HepG2 (cell line): ENCODE measurements around the gene KCTD1. TPM values are rescaled to one million over a fixed set of nuclear protein-coding genes. Genes with fewer than 3 reads are reported as not detected.

ENCODE experiments used
- ATAC-seq: fragments of 200-7000 bp; cut with Tn5 transposase; 3 replicates; pipeline ENCODE4 v1.9.1; 2020; ENCODE audit warnings: mild to moderate bottlenecking, moderate library complexity
- BruUV-seq: library from RNA; stranded (reverse); fragments of 400-500 nt; replicated peaks from 2 replicates; lab custom pipeline; 2021; lab: Mats Ljungman, UMichigan
- CTCF ChIA-PET: fragments of 300-600 bp; formaldehyde crosslinking; extraction: SDS; loops from one replicate; lab custom pipeline; 2021; ENCODE audit warnings: low total read pairs, inconsistent platforms, low intra/inter-chr PET ratio; lab: Yijun Ruan, JAX
- POLR2A ChIA-PET: fragments of 350-600 bp; sonication (Branson Sonifier 250); formaldehyde crosslinking; loops from one replicate; lab custom pipeline; 2020; ENCODE audit warnings: antibody characterized with exemption, inconsistent platforms; lab: Yijun Ruan, JAX
- DNase-seq: peaks from one replicate; pipeline ENCODE4 v3.0.0-alpha.2; 2015; ENCODE audit warnings: low spot score
- FAIRE-seq: peaks from 3 replicates; lab custom pipeline; 2011; peaks lifted over from hg19 to GRCh38; lab: Jason Lieb, UNC
- H2AFZ ChIP-seq: one replicate; pipeline ENCODE4 v1.6.1; 2011; ENCODE audit warnings: low read length, inconsistent platforms
- H3K27ac ChIP-seq: fragments of 300-600 bp; 3 replicates; pipeline ENCODE4 v1.8.0; 2011; ENCODE audit warnings: mixed run types, mild to moderate bottlenecking, mixed read lengths, low read length, inconsistent platforms; ENCODE audit not compliant: insufficient read depth; ENCODE audit errors: extremely low read length
- H3K27me3 ChIP-seq, 2 experiments: fragments of 200-600 bp in 1 of 2; 2 replicates in 1 of 2; 3 replicates in 1 of 2; pipeline versions ENCODE4 v1.6.0 to v1.8.0; 2011; ENCODE audit warnings: low read length in 2 of 2, mild to moderate bottlenecking in 2 of 2, moderate library complexity in 2 of 2, inconsistent platforms in 1 of 2; ENCODE audit not compliant: insufficient read depth in 2 of 2, control insufficient read depth in 1 of 2
- H3K36me3 ChIP-seq, 2 experiments: fragments of 200-600 bp in 1 of 2; replicated peaks in 1 of 2; 2 replicates in 1 of 2; 3 replicates in 1 of 2; pipeline versions ENCODE4 v1.5.1 to v1.8.0; 2011; ENCODE audit warnings: low read length in 2 of 2, inconsistent platforms in 1 of 2; ENCODE audit not compliant: insufficient read depth in 2 of 2, control insufficient read depth in 1 of 2
- H3K4me1 ChIP-seq: 2 replicates; pipeline ENCODE4 v1.5.1; 2012; ENCODE audit warnings: low read length, inconsistent platforms; ENCODE audit not compliant: insufficient read depth
- H3K4me2 ChIP-seq: 2 replicates; pipeline ENCODE4 v1.6.0; 2011; ENCODE audit warnings: low read depth, low read length, inconsistent platforms
- H3K4me3 ChIP-seq, 3 experiments: fragments of 200-600 bp in 1 of 3; sonication (generic), shearing (Covaris generic) in 1 of 3; replicated peaks in 1 of 3; 2 replicates each; pipeline ENCODE4 v1.5.1; 2011 to 2016; ENCODE audit warnings: low read length in 3 of 3, inconsistent platforms in 2 of 3, low read depth in 2 of 3, mild to moderate bottlenecking in 2 of 3, control low read depth in 1 of 3, mixed read lengths in 1 of 3; ENCODE audit not compliant: insufficient read depth in 1 of 3
- H3K79me2 ChIP-seq: one replicate; pipeline ENCODE4 v1.6.1; 2011; ENCODE audit warnings: low read length, inconsistent platforms; ENCODE audit not compliant: insufficient read depth
- H3K9ac ChIP-seq: 2 replicates; pipeline ENCODE4 v1.6.0; 2011; ENCODE audit warnings: mild to moderate bottlenecking, low read depth, low read length, inconsistent platforms; ENCODE audit not compliant: insufficient read depth
- H3K9me3 ChIP-seq: 2 replicates; pipeline ENCODE4 v1.5.1; 2012; ENCODE audit warnings: mild to moderate bottlenecking, low read length
- H4K20me1 ChIP-seq: 2 replicates; pipeline ENCODE4 v1.6.0; 2011; ENCODE audit warnings: inconsistent platforms, mild to moderate bottlenecking, low read length, moderate library complexity; ENCODE audit not compliant: insufficient read depth
- AKAP8 ChIP-seq: sonication (generic); formaldehyde crosslinking; IDR thresholded peaks from 2 replicates; pipeline ENCODE4 v1.5.1; 2020; ENCODE audit warnings: mild to moderate bottlenecking, missing genetic modification reagents
- ATAD3A ChIP-seq: sonication (generic); formaldehyde crosslinking; IDR thresholded peaks from 2 replicates; pipeline ENCODE4 v1.4.0; 2020; ENCODE audit warnings: missing genetic modification reagents
- ATM ChIP-seq: fragments of 450-650 bp; IDR thresholded peaks from 2 replicates; pipeline ENCODE4 v1.7.1; 2017; ENCODE audit warnings: mild to moderate bottlenecking, borderline replicate concordance
- RELA ChIP-seq: sonication (generic); formaldehyde crosslinking; IDR thresholded peaks from 2 replicates; pipeline ENCODE4 v1.4.0; 2020; ENCODE audit warnings: missing genetic modification reagents
- SCMH1 ChIP-seq: sonication (generic); formaldehyde crosslinking; IDR thresholded peaks from 2 replicates; pipeline ENCODE4 v1.9.0; 2021; ENCODE audit warnings: missing genetic modification reagents, mild to moderate bottlenecking, borderline replicate concordance
- SNRNP70 ChIP-seq: fragments of 200-400 bp; formaldehyde crosslinking; IDR thresholded peaks from 2 replicates; pipeline ENCODE4 v1.6.1; 2017; ENCODE audit warnings: mild to moderate bottlenecking, low read depth, low read length, moderate library complexity
- ZMYM2 ChIP-seq: sonication (generic); formaldehyde crosslinking; IDR thresholded peaks from 2 replicates; pipeline ENCODE4 v1.8.0; 2022; ENCODE audit warnings: mild to moderate bottlenecking, missing genetic modification reagents
- ZNF329 ChIP-seq: sonication (generic); formaldehyde crosslinking; IDR thresholded peaks from 2 replicates; pipeline ENCODE4 v1.9.0; 2021; ENCODE audit warnings: low read depth, mild to moderate bottlenecking, missing genetic modification reagents
- ZNF337 ChIP-seq: sonication (generic); formaldehyde crosslinking; IDR thresholded peaks from 2 replicates; pipeline ENCODE4 v1.5.1; 2020; ENCODE audit warnings: missing genetic modification reagents, low read depth, mild to moderate bottlenecking, borderline replicate concordance
- ZNF777 ChIP-seq: sonication (generic); formaldehyde crosslinking; IDR thresholded peaks from 2 replicates; pipeline ENCODE4 v1.4.0; 2020; ENCODE audit warnings: missing genetic modification reagents
- WGBS: methylation state at CpG from one replicate; pipeline ENCODE4 v1.1.6; 2017; ENCODE audit warnings: low lambda C conversion rate; 5-methylcytosine and 5-hydroxymethylcytosine counted together
- in situ Hi-C: cut with HindIII; loops from 2 replicates; pipeline ENCODE4 v1.10.0; 2017; ENCODE audit warnings: low pct_unique_long_range_greater_than_20kb; ENCODE audit not compliant: extremely low pct_ligation_motif_present
- intact Hi-C: fragments of 100-400 bp; cut with micrococcal nuclease; formaldehyde crosslinking; loops from one replicate; pipeline ENCODE4 v1.10.0; 2022; ENCODE audit not compliant: unreplicated experiment
- polyA plus RNA-seq, 8 experiments: library from polyadenylated mRNA; depleted of rRNA in 3 of 8; stranded (reverse) in 7 of 8; unstranded in 1 of 8; fragments of >200 nt; fragmentation: Illumina TruSeq in 4 of 8; extraction: Trizol in 4 of 8; gene quantifications; 2 replicates each; pipeline versions ENCODE4 v1.2.1 to v1.2.3, GENCODE V29; 2011 to 2016; ENCODE audit warnings: low read depth in 4 of 8, missing spikeins in 1 of 8, mixed read lengths in 1 of 8; ENCODE audit not compliant: insufficient read depth in 1 of 8
- total RNA-seq, 5 experiments: library from RNA; depleted of rRNA; stranded (reverse); fragments of >200 nt; fragmentation: Illumina TruSeq; extraction: Trizol; gene quantifications; 2 replicates each; pipeline ENCODE4 v1.2.3, GENCODE V29; 2016; ENCODE audit warnings: low read depth in 1 of 5
- TF ChIP-seq, protein P1 (sequence below): IDR thresholded peaks from 2 replicates; pipeline ENCODE4 v1.6.1; 2016; ENCODE audit warnings: low read depth, missing genetic modification reagents, missing compliant biosample characterization
- TF ChIP-seq, protein P2 (sequence below): sonication (generic); formaldehyde crosslinking; IDR thresholded peaks from 2 replicates; pipeline ENCODE4 v1.4.0; 2020; ENCODE audit warnings: mild to moderate bottlenecking, missing genetic modification reagents, borderline replicate concordance
- TF ChIP-seq, protein P3 (sequence below): sonication (generic); formaldehyde crosslinking; IDR thresholded peaks from 2 replicates; pipeline ENCODE4 v1.4.0; 2020; ENCODE audit warnings: mild to moderate bottlenecking, low read depth, missing genetic modification reagents
- TF ChIP-seq, protein P4 (sequence below): sonication (generic); formaldehyde crosslinking; IDR thresholded peaks from 2 replicates; pipeline ENCODE4 v1.8.1; 2023; ENCODE audit warnings: missing genetic modification reagents, inconsistent platforms, borderline replicate concordance

The KCTD1 gene
- total and polyA plus RNA-seq, 2 of the 13 experiments (the other 11 are each of a cell fraction or from before 2014, with no cell fraction given), result 2.7 to 6.8 TPM

DNA sequence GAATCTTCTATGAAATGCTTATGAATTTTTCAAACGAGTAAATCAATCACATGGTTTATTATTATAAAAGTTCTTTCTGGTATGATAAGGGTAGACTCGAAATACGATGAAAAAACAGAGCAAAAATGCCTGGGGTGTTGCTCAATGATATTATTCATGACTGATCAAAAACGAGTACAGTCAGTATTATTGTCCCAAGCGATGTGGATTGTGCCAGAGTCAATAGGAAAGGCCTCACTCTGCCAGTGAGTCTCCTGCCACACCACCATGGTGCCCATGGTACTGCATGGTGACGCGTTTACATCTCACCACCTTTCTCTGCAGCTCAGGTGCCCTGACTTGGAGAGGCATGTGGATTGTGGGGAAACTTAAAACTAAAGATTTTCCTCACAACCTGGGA lies 58.5 kb downstream of the KCTD1 start:
- Histone ChIP-seq H2AFZ (no peak overlapping the region), H3K4me2 (peak overlapping the region; percentile 48; the same call in 1 of the 2 replicates), H3K9me3 (no peaks in the 10 kb centered on the region), H3K27ac (peak overlapping the region; percentile 92), H3K9ac (peak overlapping the region; percentile 62), H3K4me1 (peaks cover 64% of the 10 kb centered on the region), H3K4me3 (no peak overlapping the region)
- intact Hi-C loops, result loop anchor here (2.0 to 5.0 kb wide), 2 partner anchors 21 to 57 kb away; partner anchors contain the start of gene KCTD1
- no peak for FAIRE-seq
- CTCF ChIA-PET, result no interaction called here
- ATAC-seq, result no peak
- no peak for DNase-seq
- no TSS peak for BruUV-seq
- TF ChIP-seq, protein P1, sequence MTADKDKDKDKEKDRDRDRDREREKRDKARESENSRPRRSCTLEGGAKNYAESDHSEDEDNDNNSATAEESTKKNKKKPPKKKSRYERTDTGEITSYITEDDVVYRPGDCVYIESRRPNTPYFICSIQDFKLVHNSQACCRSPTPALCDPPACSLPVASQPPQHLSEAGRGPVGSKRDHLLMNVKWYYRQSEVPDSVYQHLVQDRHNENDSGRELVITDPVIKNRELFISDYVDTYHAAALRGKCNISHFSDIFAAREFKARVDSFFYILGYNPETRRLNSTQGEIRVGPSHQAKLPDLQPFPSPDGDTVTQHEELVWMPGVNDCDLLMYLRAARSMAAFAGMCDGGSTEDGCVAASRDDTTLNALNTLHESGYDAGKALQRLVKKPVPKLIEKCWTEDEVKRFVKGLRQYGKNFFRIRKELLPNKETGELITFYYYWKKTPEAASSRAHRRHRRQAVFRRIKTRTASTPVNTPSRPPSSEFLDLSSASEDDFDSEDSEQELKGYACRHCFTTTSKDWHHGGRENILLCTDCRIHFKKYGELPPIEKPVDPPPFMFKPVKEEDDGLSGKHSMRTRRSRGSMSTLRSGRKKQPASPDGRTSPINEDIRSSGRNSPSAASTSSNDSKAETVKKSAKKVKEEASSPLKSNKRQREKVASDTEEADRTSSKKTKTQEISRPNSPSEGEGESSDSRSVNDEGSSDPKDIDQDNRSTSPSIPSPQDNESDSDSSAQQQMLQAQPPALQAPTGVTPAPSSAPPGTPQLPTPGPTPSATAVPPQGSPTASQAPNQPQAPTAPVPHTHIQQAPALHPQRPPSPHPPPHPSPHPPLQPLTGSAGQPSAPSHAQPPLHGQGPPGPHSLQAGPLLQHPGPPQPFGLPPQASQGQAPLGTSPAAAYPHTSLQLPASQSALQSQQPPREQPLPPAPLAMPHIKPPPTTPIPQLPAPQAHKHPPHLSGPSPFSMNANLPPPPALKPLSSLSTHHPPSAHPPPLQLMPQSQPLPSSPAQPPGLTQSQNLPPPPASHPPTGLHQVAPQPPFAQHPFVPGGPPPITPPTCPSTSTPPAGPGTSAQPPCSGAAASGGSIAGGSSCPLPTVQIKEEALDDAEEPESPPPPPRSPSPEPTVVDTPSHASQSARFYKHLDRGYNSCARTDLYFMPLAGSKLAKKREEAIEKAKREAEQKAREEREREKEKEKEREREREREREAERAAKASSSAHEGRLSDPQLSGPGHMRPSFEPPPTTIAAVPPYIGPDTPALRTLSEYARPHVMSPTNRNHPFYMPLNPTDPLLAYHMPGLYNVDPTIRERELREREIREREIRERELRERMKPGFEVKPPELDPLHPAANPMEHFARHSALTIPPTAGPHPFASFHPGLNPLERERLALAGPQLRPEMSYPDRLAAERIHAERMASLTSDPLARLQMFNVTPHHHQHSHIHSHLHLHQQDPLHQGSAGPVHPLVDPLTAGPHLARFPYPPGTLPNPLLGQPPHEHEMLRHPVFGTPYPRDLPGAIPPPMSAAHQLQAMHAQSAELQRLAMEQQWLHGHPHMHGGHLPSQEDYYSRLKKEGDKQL, result no peak
- TF ChIP-seq ZMYM2 (CRISPR knock-in tag) (no peak), ZNF337 (CRISPR knock-in tag) (no peak), ZNF329 (no peak), ATM (no peak), AKAP8 (CRISPR knock-in tag) (no peak), SCMH1 (CRISPR knock-in tag) (no peak), ZNF777 (no peak), SNRNP70 (no peak), RELA (CRISPR knock-in tag) (no peak), ATAD3A (CRISPR knock-in tag) (no peak)
- TF ChIP-seq, protein P2, sequence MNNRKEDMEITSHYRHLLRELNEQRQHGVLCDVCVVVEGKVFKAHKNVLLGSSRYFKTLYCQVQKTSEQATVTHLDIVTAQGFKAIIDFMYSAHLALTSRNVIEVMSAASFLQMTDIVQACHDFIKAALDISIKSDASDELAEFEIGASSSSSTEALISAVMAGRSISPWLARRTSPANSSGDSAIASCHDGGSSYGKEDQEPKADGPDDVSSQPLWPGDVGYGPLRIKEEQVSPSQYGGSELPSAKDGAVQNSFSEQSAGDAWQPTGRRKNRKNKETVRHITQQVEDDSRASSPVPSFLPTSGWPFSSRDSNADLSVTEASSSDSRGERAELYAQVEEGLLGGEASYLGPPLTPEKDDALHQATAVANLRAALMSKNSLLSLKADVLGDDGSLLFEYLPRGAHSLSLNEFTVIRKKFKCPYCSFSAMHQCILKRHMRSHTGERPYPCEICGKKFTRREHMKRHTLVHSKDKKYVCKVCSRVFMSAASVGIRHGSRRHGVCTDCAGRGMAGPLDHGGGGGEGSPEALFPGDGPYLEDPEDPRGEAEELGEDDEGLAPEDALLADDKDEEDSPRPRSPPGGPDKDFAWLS (CRISPR knock-in tag), result no peak
- TF ChIP-seq, protein P3, sequence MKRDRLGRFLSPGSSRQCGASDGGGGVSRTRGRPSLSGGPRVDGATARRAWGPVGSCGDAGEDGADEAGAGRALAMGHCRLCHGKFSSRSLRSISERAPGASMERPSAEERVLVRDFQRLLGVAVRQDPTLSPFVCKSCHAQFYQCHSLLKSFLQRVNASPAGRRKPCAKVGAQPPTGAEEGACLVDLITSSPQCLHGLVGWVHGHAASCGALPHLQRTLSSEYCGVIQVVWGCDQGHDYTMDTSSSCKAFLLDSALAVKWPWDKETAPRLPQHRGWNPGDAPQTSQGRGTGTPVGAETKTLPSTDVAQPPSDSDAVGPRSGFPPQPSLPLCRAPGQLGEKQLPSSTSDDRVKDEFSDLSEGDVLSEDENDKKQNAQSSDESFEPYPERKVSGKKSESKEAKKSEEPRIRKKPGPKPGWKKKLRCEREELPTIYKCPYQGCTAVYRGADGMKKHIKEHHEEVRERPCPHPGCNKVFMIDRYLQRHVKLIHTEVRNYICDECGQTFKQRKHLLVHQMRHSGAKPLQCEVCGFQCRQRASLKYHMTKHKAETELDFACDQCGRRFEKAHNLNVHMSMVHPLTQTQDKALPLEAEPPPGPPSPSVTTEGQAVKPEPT (CRISPR knock-in tag), result no peak
- TF ChIP-seq, protein P4, sequence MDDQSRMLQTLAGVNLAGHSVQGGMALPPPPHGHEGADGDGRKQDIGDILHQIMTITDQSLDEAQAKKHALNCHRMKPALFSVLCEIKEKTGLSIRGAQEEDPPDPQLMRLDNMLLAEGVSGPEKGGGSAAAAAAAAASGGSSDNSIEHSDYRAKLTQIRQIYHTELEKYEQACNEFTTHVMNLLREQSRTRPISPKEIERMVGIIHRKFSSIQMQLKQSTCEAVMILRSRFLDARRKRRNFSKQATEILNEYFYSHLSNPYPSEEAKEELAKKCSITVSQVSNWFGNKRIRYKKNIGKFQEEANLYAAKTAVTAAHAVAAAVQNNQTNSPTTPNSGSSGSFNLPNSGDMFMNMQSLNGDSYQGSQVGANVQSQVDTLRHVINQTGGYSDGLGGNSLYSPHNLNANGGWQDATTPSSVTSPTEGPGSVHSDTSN, result no peak
- TF ChIP-seq, all 625 proteins: peak for 0
- H3K27me3 ChIP-seq, result no peaks in the 10 kb centered on the region
- H3K79me2 ChIP-seq, result no peaks in the 10 kb centered on the region
- H3K36me3 ChIP-seq, result no peaks in the 10 kb centered on the region
- 93% methylated on average over 7 of the region's 7 CpGs for WGBS
- POLR2A ChIA-PET, result no interaction called here
- H4K20me1 ChIP-seq, result no peaks in the 10 kb centered on the region
- in situ Hi-C loops, result no loop called here
